GM19239 (cell line): ENCODE measurements around the gene KIAA1217.

Source experiments
- DNase-seq: peaks from one replicate; pipeline ENCODE4 v3.0.0; 2011; ENCODE audit warnings: low spot score; ENCODE audit not compliant: insufficient read length
- FAIRE-seq: peaks from 2 replicates; lab custom pipeline; 2011; peaks lifted over from hg19 to GRCh38; lab: Jason Lieb, UNC

KIAA1217 gene

DNA sequence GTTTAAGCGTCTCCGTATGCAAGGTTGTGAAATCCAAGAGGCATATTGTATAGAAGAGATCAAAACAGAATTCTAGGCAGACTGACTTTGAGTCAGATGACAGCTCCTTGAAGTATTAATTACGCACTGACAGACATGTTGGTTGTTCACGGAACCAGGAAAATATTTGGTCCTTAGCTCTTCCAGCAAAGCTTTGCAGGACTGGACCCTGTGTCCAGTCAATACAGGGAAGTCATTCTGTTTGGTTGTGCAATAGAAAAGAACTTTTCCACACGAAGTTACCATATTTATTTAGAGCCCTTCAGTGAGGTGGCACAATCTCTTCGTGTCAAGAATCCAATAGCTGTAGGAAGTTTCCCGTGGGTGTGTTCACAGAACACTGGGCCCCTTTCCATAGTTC, 309.5 kb downstream of the KIAA1217 start:
- no peak for FAIRE-seq

DNA sequence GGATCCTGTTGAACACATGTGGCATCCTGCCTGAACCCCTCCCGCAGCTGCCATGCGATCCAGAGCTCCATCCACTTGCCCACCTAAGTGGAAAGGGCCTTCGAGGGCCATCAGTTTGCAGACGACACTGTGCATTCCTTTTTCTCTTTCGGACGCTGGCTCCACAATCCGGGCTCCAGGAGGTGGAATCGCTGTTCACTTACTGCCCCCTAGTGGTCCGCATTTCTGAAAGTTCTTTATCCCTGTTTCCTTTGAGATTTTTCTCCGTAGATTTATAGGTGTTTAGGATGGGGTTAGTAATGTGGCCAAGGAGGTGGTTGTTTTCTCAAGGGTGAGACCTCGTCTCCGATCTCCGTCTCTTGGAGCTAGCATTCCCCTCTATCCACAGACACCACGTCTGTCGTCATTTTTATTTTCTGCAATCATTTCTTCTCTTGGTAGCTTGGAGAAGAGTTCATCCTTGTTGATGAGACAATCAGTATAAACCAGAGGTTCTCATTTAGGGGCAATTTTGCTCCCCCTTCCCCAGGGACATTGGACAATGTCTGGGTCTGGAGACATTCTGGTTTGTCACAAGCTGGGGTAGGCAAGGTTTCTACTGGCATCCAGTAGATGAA, 310.2 kb downstream of the KIAA1217 start:
- peak; percentile 91 for FAIRE-seq
- peak; percentile 36 for DNase-seq

More for the DNA sequence above, 309.5 kb downstream of the KIAA1217 start:
- DNase-seq: no peak

DNA sequence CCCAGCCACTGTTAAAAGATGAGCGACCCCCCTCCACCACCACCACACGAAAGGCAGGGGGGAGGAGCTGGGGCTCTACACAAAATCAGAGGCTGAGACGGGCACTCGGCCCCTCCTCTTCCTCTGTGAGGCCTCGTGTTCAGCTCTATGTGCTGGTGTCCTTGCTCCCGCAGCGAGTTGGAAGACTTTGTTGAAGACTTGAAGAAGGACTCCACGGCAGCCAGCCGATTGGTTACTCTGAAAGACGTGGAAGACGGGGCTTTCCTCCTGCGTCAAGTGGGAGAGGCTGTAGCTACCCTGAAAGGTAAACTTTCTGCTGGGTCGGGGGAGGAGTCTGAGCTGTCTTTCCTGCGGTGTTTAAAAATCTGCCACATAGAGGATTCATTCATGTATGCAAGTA, 311.0 kb downstream of the KIAA1217 start:
- no peak for FAIRE-seq

DNA sequence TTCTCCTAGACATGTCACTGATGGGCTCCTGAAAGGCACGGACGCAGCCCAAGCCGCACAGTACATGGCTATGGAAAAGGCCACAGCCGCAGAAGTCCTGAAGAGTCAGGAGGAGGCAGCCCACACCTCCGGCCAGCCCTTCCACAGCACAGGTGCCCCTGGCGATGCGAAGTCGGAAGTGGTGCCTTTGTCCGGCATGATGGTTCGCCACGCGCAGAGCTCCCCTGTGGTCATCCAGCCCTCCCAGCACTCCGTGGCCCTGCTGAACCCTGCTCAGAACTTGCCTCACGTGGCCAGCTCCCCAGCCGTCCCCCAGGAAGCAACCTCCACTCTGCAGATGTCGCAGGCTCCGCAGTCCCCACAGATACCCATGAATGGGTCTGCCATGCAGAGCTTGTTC, 315.4 kb downstream of the KIAA1217 start:
- FAIRE-seq (no peak), DNase-seq (no peak)

More for the DNA sequence above, 311.0 kb downstream of the KIAA1217 start:
- DNase-seq: no peak

DNA sequence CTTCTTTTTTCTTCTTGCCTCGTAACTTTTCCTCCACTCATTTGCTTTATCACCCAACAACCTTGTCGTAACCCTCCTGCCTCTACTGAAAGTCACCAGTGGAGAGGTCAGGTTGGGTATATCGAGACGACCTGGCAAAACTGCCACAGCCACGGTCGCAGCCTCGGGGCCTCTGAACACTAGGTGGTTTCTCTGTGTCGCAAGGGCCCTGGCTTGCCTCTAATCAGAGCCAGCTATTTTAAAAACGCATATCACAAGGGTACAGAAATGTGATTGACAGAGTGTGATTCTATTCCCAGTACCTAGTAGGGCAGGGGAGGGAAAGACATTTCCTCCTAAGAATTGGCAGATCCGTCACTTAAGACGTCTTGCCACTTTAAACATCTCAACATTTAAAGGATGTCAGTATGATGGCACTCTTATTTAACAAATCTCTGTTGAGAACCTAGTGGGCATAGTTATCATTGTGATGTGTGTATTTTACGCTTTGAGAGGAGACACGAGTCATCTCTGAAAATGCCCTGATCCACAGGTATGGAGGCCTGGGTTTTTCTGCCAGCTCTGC, 317.2 kb downstream of the KIAA1217 start:
- no peak for DNase-seq
- no peak for FAIRE-seq

- no peak for DNase-seq
Observed at GRCh38 chr10:24528946-24529345, 320.0 kb downstream of the KIAA1217 start.

GRCh38 chr10:24531439-24531838, 322.5 kb downstream of the KIAA1217 start:
- DNase-seq (no peak), FAIRE-seq (no peak)

More at GRCh38 chr10:24528946-24529345, 320.0 kb downstream of the KIAA1217 start:
- no peak for FAIRE-seq

DNA sequence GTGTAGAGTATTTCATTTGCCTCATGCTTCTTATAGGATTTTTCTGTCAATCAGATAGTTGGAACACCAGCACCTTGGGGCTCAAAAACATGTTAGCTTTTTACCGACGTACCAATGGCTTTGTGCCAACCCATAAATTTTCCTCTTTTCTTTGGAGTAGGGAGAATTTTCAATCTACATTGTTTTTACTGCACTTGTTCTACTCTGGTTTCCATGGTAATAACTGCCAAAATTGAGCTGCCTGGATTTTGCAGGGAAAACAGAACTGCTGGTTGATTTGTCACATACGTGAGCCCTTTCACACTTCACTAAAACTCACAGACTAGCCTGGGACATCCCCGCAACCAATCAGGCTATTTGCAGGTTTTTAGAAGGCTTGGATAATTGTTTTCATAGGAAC, 325.0 kb downstream of the KIAA1217 start:
- no peak for FAIRE-seq
- DNase-seq: no peak

DNA sequence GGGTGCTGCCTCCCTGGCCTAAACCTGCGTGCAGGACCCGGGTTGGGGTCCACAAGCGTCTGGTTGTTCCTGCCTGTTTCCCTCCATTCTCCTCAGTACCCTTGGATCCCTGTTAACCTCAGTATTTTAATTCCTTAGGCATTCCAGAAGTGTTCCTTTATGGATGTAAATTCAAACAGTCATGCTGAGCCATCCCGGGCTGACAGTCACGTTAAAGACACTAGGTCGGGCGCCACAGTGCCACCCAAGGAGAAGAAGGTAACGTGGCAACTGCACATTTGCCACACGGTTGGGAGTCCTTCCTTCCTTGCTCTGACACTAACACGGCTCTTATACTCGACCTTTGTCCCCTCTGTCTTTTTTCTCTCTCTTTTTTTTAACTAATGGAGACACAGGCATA, 327.7 kb downstream of the KIAA1217 start:
- DNase-seq (no peak), FAIRE-seq (no peak)

DNA sequence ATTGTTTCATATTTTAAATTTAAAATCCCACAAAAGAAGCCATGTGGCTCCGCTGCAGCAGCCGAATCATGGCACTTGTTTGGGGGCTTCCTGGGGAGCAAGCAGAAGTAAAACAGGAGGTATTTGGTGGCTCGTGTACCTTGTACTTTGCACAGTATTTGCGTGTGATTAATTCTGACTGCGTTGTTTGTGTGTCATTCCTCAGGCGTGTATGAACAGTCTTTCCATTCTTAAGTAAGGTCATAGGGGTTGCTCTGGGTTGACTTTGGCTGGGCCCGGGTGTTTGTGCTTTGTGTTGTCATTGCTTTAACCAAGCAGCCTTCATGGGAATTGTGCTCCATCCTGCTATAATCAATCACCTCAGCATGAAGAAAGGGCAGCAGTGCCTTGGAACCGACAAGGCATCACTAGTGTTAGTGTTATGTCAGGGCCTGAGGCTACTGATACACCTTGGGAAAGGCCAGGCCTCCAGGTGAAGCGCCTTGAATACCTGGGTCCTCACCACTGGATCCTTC, 332.4 kb downstream of the KIAA1217 start:
- no peak for FAIRE-seq
- DNase-seq: no peak

- FAIRE-seq (no peak), DNase-seq (no peak)
Observed at GRCh38 chr10:24542314-24543270, 333.7 kb downstream of the KIAA1217 start.

DNA sequence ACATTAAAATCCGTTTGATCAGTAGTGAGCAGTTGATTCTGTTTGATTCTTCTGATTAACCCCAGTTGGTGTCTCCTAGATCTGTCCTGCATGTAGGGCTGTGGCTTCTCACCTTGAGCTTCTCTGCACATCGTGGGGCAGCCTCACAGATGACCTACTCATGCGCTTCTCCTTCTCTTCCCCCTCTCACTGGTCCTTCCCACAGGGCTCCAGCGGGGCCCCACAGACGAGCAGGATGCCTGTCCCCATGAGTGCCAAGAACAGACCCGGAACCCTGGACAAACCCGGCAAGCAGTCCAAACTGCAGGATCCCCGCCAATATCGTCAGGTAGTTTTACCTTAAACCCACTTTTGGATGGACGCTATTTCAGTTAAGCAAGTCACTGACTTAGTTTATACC, 335.8 kb downstream of the KIAA1217 start:
- DNase-seq (no peak), FAIRE-seq (no peak)

GRCh38 chr10:24545585-24545984, 336.6 kb downstream of the KIAA1217 start:
- FAIRE-seq (no peak), DNase-seq (no peak)

DNA sequence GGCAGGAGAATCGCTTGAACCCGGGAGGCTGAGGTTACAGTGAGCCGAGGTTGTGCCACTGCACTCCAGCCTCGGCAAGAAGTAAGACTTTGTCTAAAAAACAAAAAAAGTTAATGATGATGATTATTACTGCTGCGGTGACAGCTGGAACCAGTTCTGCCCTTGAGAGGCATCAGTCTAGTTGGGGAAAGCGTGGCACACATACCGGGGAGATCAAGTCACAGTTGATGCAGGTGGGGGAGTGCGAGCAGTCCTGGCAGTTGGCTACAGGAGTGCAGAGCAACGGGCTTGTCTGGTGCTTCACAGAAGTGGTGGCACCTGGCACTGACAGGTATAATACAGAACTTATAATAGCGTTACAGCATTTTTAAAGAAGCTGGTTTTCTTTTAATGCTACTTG, 341.7 kb downstream of the KIAA1217 start:
- DNase-seq (no peak), FAIRE-seq (no peak)

- FAIRE-seq (no peak), DNase-seq (no peak)
Observed at GRCh38 chr10:24551161-24551560, 342.2 kb downstream of the KIAA1217 start.

GRCh38 chr10:24552346-24553016, 343.5 kb downstream of the KIAA1217 start:
- peak; percentile 20 for DNase-seq
- FAIRE-seq: no peak

DNA sequence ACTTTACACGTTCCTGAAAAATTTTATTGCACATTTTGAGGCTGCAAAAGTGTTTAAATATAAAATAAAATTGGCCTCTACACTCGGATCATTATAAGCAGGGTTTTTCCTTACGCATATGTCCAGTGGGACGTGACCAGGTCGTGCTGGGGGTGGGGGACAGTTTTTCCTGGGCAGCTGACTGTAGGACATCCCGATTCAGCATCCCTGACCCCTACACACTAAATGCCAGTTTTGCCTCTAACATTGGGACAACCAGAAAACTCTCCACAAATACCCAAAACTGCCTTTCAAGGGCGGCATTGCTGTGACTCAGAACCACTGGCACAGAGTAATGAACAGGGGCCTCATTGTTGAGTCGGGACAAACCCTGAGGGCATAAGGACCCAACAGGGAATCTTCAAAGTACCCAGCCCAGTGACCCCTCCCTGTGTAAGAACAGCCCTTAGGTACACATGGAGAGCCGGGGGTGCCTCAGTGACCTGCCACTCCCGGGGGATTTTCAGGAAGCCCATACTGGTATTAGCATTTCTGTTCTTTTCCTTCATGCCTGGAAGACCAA, 344.2 kb downstream of the KIAA1217 start:
- no peak for DNase-seq
- no peak for FAIRE-seq

DNA sequence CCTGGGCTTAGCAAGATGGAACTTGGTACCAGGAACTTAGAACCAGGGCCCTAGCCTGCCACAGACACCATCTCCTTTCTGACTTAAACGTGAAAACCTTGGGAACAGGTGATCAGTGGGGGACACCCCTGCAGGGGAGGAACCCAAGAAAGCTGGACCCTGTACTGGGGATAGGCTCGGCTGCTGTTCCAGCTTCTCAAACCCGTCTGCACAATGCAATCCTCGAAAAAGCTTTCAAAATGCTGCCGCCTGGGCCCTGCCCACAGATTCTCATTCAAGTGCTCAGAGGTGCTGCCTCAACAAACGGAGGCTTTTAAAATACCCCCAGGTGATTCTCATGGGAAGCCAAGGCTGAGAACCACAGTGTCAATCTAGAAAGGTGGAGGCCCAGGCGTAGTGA, 345.1 kb downstream of the KIAA1217 start:
- DNase-seq (no peak), FAIRE-seq (no peak)

DNA sequence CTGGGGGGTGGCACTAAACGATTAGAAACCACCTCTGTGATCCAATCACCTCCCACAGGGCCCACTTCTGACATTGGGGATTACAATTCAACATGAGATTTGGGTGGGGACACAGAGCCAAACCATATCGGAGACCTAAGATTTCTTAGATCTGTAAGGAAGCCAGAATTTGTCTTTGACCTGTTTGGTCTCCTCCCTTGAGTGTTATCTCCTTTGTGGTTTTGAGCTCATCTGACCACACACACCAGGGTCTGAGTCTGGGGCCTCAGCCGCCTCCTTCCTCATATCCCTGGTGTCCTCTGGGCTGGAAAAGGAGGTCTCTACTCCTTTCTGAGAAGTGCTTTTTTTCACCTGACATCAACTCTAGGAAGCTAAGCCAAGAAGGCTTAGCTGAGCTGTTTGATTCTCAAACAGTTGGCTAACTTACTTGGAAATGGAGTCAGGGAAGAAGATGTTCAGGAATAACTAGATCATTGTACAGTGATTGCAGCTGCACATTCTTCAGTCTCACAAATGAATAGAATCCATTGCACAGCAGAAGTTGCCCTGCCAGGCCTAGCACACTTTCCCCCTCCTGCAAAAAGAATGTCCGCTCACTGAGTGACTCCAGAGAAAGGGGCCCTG, 347.3 kb downstream of the KIAA1217 start:
- FAIRE-seq: no peak

More for the DNA sequence above, 347.3 kb downstream of the KIAA1217 start:
- DNase-seq: no peak
